DLD1 (cell line): ENCODE measurements around the gene CHI3L2.

ENCODE experiments used
- in situ Hi-C: cut with HindIII; loops from 2 replicates; pipeline ENCODE4 v1.10.0; 2017; ENCODE audit warnings: low sequenced_read_pairs

CHI3L2 gene

DNA sequence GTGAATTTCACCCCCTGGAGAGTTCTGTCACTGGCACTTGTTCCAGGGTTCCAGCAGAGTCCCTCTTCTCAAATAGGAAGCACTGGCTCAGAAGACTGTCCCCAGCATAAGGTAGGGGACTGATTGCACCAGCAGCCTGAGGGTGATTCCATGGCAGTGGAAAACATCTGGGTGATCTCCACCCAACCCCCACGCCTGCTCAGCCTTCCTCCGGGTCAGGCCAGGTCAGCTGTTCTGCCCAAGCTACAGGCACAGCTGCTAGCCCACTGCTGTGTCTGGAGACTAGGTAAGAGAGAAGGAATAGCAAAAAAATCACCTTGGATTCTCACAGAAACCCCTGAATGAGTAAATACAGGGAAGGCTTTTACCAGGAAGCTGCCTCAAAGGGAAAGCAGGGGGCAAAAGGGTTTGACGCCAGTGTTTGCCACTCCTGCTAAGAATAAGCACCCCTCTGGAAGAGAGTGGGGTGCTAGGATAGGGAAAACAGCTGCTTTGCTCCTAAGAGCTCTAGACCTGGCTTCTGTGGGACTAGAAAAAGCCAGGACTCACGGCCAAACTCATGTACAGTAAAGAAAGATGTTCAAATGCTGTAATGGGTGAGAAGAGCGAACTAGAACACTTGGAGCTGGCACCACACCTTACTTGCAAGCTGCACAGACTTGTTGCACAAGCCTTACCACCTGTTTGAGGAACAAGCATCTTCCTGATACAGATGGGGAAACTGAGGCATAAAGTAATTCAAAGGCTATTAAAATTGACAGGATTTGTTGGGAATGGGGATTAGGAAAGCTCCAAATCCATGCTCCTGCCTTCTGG, 26.0 kb upstream of the CHI3L2 start:
- in situ Hi-C loops: loop anchor here (25.0 kb wide), 1 partner anchor 211 kb away; no protein-coding TSS in a partner anchor

DNA sequence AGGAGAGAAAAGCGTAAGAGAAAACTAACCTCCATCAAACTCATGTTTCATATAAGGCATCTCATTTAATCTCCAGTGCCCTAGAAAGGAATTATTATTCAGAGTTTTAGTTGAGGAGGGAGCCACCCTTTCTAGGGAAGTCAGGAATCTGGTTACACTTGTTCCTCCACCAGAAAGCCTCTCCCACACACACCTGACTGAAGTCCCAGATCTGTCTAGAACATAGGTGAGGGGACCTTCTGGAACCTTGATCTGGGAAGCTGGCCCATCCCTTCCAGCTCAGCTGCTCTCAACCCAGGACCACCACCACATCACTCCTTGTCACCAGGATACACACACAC, 25.2 kb upstream of the CHI3L2 start:
- in situ Hi-C loops: loop anchor here (25.0 kb wide), 1 partner anchor 210 kb away; no protein-coding TSS in a partner anchor

DNA sequence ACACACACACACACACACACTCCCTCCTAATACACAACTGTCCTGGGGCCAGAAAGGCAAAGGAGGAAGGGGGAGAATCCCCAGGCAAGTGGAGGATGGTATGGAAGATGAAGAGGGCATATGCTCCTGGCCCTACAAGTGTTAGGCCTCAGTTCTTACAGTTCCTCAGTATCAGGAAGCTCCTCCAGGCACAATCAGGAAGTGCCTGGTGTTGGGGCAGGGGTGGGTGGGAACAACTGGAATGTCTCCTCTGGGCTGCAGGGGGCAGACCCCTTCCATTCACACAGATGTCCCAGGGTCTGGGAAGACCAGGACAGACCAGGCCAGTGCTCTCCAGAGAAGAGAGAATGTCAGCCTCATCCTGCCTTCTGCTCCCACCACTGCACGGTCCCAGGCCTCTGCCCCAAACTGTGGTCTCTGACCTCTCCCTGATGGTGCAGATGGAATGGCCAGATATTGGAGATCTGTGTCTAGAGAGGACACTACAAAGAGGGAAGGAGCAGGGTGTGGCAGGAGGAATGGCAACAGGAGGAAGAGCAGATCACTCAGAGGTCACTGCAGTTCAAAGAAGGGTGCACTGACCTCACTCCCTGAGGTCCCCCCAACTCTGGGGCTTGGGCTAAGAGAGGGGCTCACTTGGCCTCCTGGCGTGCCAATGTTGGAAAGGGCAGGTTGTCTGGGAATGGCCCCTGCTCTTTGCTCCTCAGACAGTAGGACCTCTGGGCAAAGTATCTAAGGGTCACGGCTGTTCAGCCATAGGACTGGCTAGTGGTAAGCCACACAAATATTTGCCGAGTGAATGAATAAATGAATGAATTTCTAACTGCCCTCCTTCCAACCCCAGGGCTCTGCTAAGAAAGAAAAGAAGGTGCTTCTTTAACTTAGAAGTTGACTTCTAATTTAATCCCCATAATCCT, 24.5 kb upstream of the CHI3L2 start:
- in situ Hi-C loops: loop anchor here (25.0 kb wide), 1 partner anchor 209 kb away; no protein-coding TSS in a partner anchor

DNA sequence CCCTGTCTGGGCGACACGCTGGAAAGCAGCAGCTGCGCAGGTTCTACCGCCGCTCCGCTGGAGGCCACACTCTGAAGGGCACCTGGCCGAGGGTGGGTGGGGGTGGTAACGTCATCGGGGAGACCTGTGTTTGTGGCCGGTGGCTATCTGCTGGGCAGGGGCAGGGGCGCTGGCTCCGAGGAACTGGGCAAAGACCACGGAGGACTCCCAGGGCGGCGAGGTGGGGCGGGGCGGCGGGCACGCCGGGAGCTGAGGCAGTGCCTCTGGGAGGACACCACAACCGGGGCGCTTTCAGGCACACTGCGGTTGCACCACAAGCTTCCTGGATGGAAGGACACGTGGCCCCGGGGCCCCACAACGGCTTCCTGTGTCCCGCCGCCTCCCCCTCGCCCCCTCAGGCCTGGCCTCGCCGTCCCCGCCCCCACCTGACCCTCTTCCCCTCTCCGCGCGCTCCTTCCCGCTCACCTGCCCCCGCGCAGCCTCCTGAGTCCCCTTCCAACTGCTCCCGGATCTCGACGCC, 23.8 kb upstream of the CHI3L2 start:
- in situ Hi-C loops: loop anchor here (25.0 kb wide), 1 partner anchor 209 kb away; no protein-coding TSS in a partner anchor

DNA sequence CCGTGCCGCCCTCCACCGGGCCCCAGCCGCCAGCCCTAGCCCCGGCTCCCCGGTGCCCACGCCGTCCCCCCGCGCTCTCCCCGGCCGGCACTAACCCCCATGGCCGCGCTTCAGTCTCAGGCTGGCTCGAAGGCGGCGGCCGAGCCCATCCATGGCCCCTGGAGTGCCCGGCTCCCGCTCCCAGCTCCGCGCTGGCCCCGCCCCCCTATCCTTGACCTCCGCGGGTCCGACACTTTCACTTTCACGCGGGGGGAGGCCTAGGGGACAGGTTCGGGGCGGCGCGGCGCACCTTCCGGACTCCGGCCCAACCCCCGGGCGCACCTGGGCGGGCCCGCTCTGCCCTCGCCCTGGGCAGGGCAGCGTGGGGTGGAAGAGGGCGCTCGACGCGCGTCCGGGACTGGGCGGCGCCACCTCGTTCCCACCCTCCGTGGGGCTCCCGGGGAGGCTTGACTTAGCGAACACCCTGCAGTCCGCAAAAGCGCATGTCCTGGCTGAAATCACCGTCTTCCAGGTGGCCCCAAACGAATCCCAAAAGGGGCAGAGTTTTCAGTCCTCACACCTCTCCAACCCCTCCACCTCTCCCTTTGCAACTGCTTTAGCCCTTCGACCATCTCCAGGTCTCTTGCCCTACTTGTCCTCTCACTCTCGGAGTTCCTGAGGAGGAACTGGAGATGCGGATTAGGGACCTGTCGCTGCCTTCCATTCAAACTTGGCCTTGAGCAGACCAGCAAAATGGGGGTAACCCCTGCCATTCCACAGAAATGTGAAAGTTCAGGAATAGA, 23.1 kb upstream of the CHI3L2 start:
- in situ Hi-C loops: loop anchor here (25.0 kb wide), 1 partner anchor 208 kb away; no protein-coding TSS in a partner anchor

- in situ Hi-C loops: loop anchor here (25.0 kb wide), 1 partner anchor 207 kb away; no protein-coding TSS in a partner anchor
Measured at GRCh38 chr1:111204983-111205713, 22.4 kb upstream of the CHI3L2 start.

- in situ Hi-C loops: loop anchor here (25.0 kb wide), 1 partner anchor 207 kb away; no protein-coding TSS in a partner anchor
Measured at GRCh38 chr1:111205714-111206050, 21.8 kb upstream of the CHI3L2 start.

DNA sequence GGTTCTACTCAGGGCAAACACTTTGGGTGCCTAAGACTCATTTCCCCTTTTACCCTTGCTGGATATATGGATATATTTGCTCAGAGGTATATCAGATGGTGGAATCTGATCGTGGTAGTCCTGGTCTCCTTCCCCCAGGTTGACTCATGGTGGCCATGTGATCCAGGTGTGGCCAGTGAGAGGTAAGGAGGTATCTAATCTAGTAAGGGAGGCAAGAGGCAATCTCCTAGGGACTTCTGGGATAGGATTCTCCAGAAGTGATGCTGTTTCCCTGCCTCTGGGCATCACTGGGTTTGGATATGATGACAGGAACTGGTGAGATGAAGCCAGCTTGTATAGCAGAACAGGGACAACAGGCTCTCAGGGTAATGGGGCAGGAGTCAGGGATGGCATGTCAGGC, 18.6 kb upstream of the CHI3L2 start:
- in situ Hi-C loops: loop anchor here (25.0 kb wide), 1 partner anchor 203 kb away; no protein-coding TSS in a partner anchor

GRCh38 chr1:111209622-111210021, 17.9 kb upstream of the CHI3L2 start:
- in situ Hi-C loops: loop anchor here (25.0 kb wide), 1 partner anchor 203 kb away; no protein-coding TSS in a partner anchor

- in situ Hi-C loops: loop anchor here (25.0 kb wide), 1 partner anchor 200 kb away; no protein-coding TSS in a partner anchor
Measured at GRCh38 chr1:111211921-111212320, 15.6 kb upstream of the CHI3L2 start.

DNA sequence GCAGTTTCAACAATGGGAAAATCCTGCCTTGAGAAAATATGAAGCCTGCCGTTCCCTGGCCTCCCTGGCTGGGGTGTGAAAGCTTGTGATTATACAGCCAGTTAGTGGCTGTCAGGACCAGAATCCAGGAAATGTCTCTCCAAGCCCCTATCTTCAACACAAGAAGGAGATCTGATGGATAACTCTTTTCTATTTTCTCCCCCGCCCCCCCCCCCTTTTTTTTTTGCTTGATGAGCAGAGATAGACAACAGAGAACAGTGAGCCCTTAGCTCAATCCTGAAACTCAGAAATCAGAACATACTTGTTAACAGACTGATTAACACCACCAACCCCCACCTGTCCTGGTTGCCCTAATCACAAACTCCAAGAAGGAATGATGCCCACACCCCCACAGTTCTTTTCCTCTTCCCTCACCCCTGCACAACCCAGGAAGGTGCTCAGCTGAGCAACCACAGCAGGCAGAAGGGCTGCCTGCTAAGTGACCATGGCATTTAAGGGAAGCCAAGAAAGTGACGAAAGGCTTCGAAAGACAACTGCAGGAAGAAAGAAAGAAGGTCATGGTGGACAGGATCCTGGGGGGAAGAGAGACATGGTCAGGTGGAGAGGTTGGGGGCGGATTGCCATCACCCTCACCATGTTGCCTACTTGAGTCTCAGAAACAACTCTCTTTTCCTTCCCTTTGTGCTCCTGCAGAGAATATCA, 14.7 kb upstream of the CHI3L2 start:
- in situ Hi-C loops: loop anchor here (25.0 kb wide), 1 partner anchor 200 kb away; no protein-coding TSS in a partner anchor

DNA sequence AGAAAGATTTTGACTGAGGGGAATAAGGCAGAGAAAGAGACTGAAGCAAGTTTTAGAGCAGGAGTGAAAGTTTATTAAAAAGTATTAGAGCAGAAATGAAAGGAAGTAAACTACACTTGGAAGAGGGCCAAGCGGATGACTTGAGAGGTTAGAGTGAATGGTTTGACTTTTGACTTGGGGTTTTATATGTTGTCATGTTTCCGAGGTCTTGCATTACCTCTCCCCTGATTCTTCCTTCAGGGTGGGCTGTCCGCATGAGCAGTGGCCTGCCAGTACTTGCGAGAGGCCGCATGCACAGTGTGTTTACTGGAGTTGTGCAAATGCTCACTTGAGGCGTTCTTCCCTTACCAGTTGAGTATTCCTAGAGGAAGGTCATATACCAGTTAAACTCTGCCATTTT, 14.1 kb upstream of the CHI3L2 start:
- in situ Hi-C loops: loop anchor here (25.0 kb wide), 1 partner anchor 199 kb away; no protein-coding TSS in a partner anchor

- in situ Hi-C loops: loop anchor here (25.0 kb wide), 1 partner anchor 198 kb away; no protein-coding TSS in a partner anchor
Measured at GRCh38 chr1:111214074-111214801, 13.3 kb upstream of the CHI3L2 start.

GRCh38 chr1:111214884-111215283, 12.6 kb upstream of the CHI3L2 start:
- in situ Hi-C loops: loop anchor here (25.0 kb wide), 1 partner anchor 197 kb away; no protein-coding TSS in a partner anchor

GRCh38 chr1:111215285-111215684, 12.2 kb upstream of the CHI3L2 start:
- in situ Hi-C loops: loop anchor here (25.0 kb wide), 1 partner anchor 197 kb away; no protein-coding TSS in a partner anchor

DNA sequence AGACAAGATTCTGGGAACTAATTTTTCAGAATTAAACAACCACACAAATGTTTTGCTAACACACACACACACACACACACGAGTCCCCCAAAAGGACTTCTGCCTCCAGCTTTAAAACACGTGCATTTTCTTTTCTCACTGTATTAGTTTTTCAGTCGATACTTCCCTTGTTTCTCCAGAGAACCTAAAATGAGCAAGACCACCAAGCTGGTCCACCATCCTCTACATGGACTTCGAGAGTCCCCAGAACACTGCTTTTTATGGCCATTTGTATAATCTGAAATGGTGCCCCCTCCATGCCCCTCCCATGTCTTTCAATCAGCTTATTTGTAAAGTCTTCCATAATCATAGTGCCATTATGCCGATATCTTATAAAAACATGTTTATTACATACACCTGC, 10.8 kb upstream of the CHI3L2 start:
- in situ Hi-C loops: loop anchor here (25.0 kb wide), 1 partner anchor 196 kb away; no protein-coding TSS in a partner anchor

DNA sequence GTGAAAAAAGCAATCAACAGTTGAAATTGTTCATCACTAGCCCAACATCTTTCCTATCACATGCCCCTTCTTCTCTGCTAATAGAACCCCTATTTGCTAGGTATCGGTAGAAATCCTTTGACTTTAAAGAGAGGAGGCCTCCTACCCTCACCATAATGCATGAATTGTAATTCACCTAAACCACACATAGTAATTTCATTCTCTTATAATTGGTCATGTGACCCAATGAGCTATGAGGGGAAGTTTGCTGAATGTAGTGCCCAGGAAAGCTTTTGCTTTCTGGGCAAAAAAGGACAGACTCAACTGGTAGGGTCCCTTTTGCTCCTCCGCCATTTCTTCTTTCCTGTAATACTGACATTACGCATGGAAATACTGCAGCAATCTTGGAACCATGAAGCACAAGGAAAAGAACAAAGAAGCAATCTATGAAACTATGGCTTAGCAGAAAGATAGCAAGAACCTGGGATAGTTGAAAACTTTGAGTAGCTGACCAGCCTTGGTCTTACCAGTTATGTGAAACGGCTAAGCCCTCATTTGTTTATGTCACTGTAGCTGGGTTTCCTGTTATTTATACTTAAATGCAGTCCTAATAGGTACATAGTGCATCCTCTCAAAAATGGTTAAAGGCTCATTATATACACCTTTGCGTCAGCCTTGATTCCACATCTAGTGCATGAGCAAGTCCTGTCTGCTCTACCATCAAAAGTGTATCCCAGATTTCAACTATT, 10.2 kb upstream of the CHI3L2 start:
- in situ Hi-C loops: loop anchor here (25.0 kb wide), 1 partner anchor 195 kb away; no protein-coding TSS in a partner anchor
